BLaER1 (cell line): ENCODE results near the gene AP3B1.
"Not testable (repeated sequence)": the region's sequence is repeated elsewhere in the genome, so short reads cannot be mapped to it uniquely, and the experiment has no call there.

Experiments used
- H3K27ac ChIP-seq: shearing (Covaris generic); formaldehyde crosslinking; 2 replicates; pipeline ENCODE4 v1.8.1; 2022
- H3K27me3 ChIP-seq: shearing (Covaris generic); formaldehyde crosslinking; 2 replicates; pipeline ENCODE4 v1.8.1; 2022
- H3K36me3 ChIP-seq: shearing (Covaris generic); formaldehyde crosslinking; 2 replicates; pipeline ENCODE4 v1.8.1; 2022
- H3K4me1 ChIP-seq: shearing (Covaris generic); formaldehyde crosslinking; 2 replicates; pipeline ENCODE4 v1.8.1; 2022
- H3K4me2 ChIP-seq: shearing (Covaris generic); formaldehyde crosslinking; 2 replicates; pipeline ENCODE4 v1.8.1; 2022
- H3K4me3 ChIP-seq: shearing (Covaris generic); formaldehyde crosslinking; 2 replicates; pipeline ENCODE4 v1.8.1; 2022
- H3K9ac ChIP-seq: shearing (Covaris generic); formaldehyde crosslinking; 2 replicates; pipeline ENCODE4 v1.8.1; 2022
- H3K9me3 ChIP-seq: shearing (Covaris generic); formaldehyde crosslinking; 2 replicates; pipeline ENCODE4 v1.8.1; 2022
- H4K20me1 ChIP-seq: shearing (Covaris generic); formaldehyde crosslinking; 2 replicates; pipeline ENCODE4 v1.8.1; 2022
- Cebpa-rat ChIP-seq: shearing (Covaris generic); IDR thresholded peaks from 2 replicates; pipeline ENCODE4 v1.8.1; 2022

Gene AP3B1

GRCh38 chr5:78063495-78063894 lies 231.0 kb downstream of the AP3B1 start:
- Histone ChIP-seq H4K20me1 (no peaks in the 10 kb centered on the region), H3K27ac (no peak overlapping the region), H3K9ac (no peak overlapping the region), H3K9me3 (peaks cover 25% of the 10 kb centered on the region), H3K36me3 (peaks cover 18% of the 10 kb centered on the region), H3K4me3 (no peak overlapping the region), H3K4me2 (no peak overlapping the region), H3K27me3 (no peaks in the 10 kb centered on the region), H3K4me1 (no peaks in the 10 kb centered on the region)
- no peak for TF ChIP-seq Cebpa-rat

GRCh38 chr5:78062645-78063044 lies 231.9 kb downstream of the AP3B1 start:
- H3K9me3 ChIP-seq = peaks cover 16% of the 10 kb centered on the region
- no peak for TF ChIP-seq Cebpa-rat
- no peak overlapping the region for H3K27ac ChIP-seq
- H4K20me1 ChIP-seq = no peaks in the 10 kb centered on the region
- H3K9ac ChIP-seq = no peak overlapping the region
- peaks cover 12% of the 10 kb centered on the region for H3K36me3 ChIP-seq
- H3K4me1 ChIP-seq = no peaks in the 10 kb centered on the region
- H3K4me3 ChIP-seq = no peak overlapping the region
- H3K4me2 ChIP-seq = no peak overlapping the region
- no peaks in the 10 kb centered on the region for H3K27me3 ChIP-seq

GRCh38 chr5:78060421-78060820 lies 234.1 kb downstream of the AP3B1 start:
- H3K4me3 ChIP-seq = no peak overlapping the region
- H3K27me3 ChIP-seq = no peaks in the 10 kb centered on the region
- no peak overlapping the region for H3K4me2 ChIP-seq
- TF ChIP-seq Cebpa-rat = no peak
- no peaks in the 10 kb centered on the region for H4K20me1 ChIP-seq
- no peak overlapping the region for H3K27ac ChIP-seq
- H3K36me3 ChIP-seq = no peaks in the 10 kb centered on the region
- no peaks in the 10 kb centered on the region for H3K9me3 ChIP-seq
- no peak overlapping the region for H3K9ac ChIP-seq
- H3K4me1 ChIP-seq = no peaks in the 10 kb centered on the region

- H3K27ac ChIP-seq = no peak overlapping the region
- no peak for TF ChIP-seq Cebpa-rat
- no peak overlapping the region for H3K9ac ChIP-seq
- no peak overlapping the region for H3K4me3 ChIP-seq
- no peaks in the 10 kb centered on the region for H3K36me3 ChIP-seq
- no peaks in the 10 kb centered on the region for H4K20me1 ChIP-seq
- no peaks in the 10 kb centered on the region for H3K27me3 ChIP-seq
- no peaks in the 10 kb centered on the region for H3K9me3 ChIP-seq
- H3K4me2 ChIP-seq = no peak overlapping the region
- H3K4me1 ChIP-seq = no peaks in the 10 kb centered on the region
These were observed 235.9 kb downstream of the AP3B1 start for GRCh38 chr5:78058625-78059024.

GRCh38 chr5:78056901-78057514 lies 237.5 kb downstream of the AP3B1 start:
- Histone ChIP-seq H3K9ac (no peak overlapping the region), H4K20me1 (no peaks in the 10 kb centered on the region), H3K36me3 (no peaks in the 10 kb centered on the region), H3K4me1 (no peaks in the 10 kb centered on the region), H3K27me3 (no peaks in the 10 kb centered on the region), H3K9me3 (no peaks in the 10 kb centered on the region), H3K27ac (no peak overlapping the region), H3K4me3 (no peak overlapping the region), H3K4me2 (no peak overlapping the region)
- no peak for TF ChIP-seq Cebpa-rat

- no peak overlapping the region for H3K9ac ChIP-seq
- no peaks in the 10 kb centered on the region for H3K4me1 ChIP-seq
- TF ChIP-seq Cebpa-rat = no peak
- no peaks in the 10 kb centered on the region for H4K20me1 ChIP-seq
- H3K36me3 ChIP-seq = no peaks in the 10 kb centered on the region
- H3K27me3 ChIP-seq = no peaks in the 10 kb centered on the region
- H3K27ac ChIP-seq = no peak overlapping the region
- no peak overlapping the region for H3K4me3 ChIP-seq
- no peak overlapping the region for H3K4me2 ChIP-seq
- H3K9me3 ChIP-seq = no peaks in the 10 kb centered on the region
These were observed 238.4 kb downstream of the AP3B1 start for GRCh38 chr5:78056053-78056452.

GRCh38 chr5:78050888-78051287 lies 243.6 kb downstream of the AP3B1 start:
- H3K4me1 ChIP-seq = no peaks in the 10 kb centered on the region
- H3K36me3 ChIP-seq = peaks cover 4% of the 10 kb centered on the region; the same call in 1 of the 2 replicates

GRCh38 chr5:78046823-78047222 lies 247.7 kb downstream of the AP3B1 start:
- not testable (repeated sequence) for H3K4me2 ChIP-seq, H3K4me3 ChIP-seq, H3K4me1 ChIP-seq, H3K27me3 ChIP-seq, H3K27ac ChIP-seq, H3K9ac ChIP-seq, H4K20me1 ChIP-seq, H3K9me3 ChIP-seq
- H3K36me3 ChIP-seq = peaks cover 16% of the 10 kb centered on the region

More at GRCh38 chr5:78050888-78051287, 243.6 kb downstream of the AP3B1 start:
- Histone ChIP-seq H3K4me2 (no peak overlapping the region), H3K4me3 (no peak overlapping the region), H3K9me3 (0 out of 2 replicates have a peak, but pooled peaks cover 3% of the 10 kb centered on the region), H3K27ac (no peak overlapping the region), H3K27me3 (no peaks in the 10 kb centered on the region), H4K20me1 (no peaks in the 10 kb centered on the region), H3K9ac (no peak overlapping the region)
- TF ChIP-seq Cebpa-rat = no peak

GRCh38 chr5:78046006-78046405 lies 248.5 kb downstream of the AP3B1 start:
- TF ChIP-seq Cebpa-rat = no peak
- Histone ChIP-seq H3K4me1 (no peaks in the 10 kb centered on the region), H3K9me3 (0 out of 2 replicates have a peak, but pooled peaks cover 3% of the 10 kb centered on the region), H3K4me3 (no peak overlapping the region), H3K36me3 (peaks cover 16% of the 10 kb centered on the region), H4K20me1 (no peaks in the 10 kb centered on the region), H3K27me3 (no peaks in the 10 kb centered on the region), H3K27ac (no peak overlapping the region), H3K4me2 (no peak overlapping the region), H3K9ac (no peak overlapping the region)

GRCh38 chr5:78041805-78042204 lies 252.7 kb downstream of the AP3B1 start:
- TF ChIP-seq Cebpa-rat = no peak
- Histone ChIP-seq H4K20me1 (no peaks in the 10 kb centered on the region), H3K4me2 (no peak overlapping the region), H3K27ac (no peak overlapping the region), H3K4me1 (no peaks in the 10 kb centered on the region), H3K27me3 (no peaks in the 10 kb centered on the region), H3K9ac (no peak overlapping the region), H3K4me3 (no peak overlapping the region), H3K36me3 (peaks cover 28% of the 10 kb centered on the region), H3K9me3 (0 out of 2 replicates have a peak, but pooled peaks cover 3% of the 10 kb centered on the region)

GRCh38 chr5:78025540-78025939 lies 269.0 kb downstream of the AP3B1 start:
- Histone ChIP-seq H3K9me3 (no peaks in the 10 kb centered on the region), H4K20me1 (no peaks in the 10 kb centered on the region), H3K27ac (no peak overlapping the region), H3K4me1 (no peaks in the 10 kb centered on the region), H3K27me3 (no peaks in the 10 kb centered on the region), H3K4me3 (no peak overlapping the region), H3K4me2 (no peak overlapping the region), H3K9ac (no peak overlapping the region), H3K36me3 (peaks cover 20% of the 10 kb centered on the region)
- no peak for TF ChIP-seq Cebpa-rat
